ENCODE data around the gene PKP3. TPM values are rescaled to one million over a fixed set of nuclear protein-coding genes. Genes with fewer than 3 reads are reported as not detected.
A peak's percentile ranks its signal among the peaks of the same experiment; 100 is the strongest.

The PKP3 gene
- total and polyA plus RNA-seq, 8 donors: 11.0 to 48.6 (median 13.9) TPM

- H3K9me3 ChIP-seq: no peaks in the 10 kb centered on the region
- H3K4me1 ChIP-seq: peaks cover 7 to 21% of the 10 kb centered on the region in 2 donors
- H3K27ac ChIP-seq: peak overlapping the region in 1 of 2 donors; percentile 73
- no peak for TF ChIP-seq CTCF (IDR thresholded peaks at IDR 0.05)
- H3K36me3 ChIP-seq: peaks cover 0 to 12% of the 10 kb centered on the region in 2 donors
- intact Hi-C loops (cut with DNase I): no loop called here
- peak overlapping the region; percentile 41 to 57 for H3K4me3 ChIP-seq
- ATAC-seq (peak; percentile 2), DNase-seq (peak in 2 of 4 donors; percentile 37 to 74)
- H3K27me3 ChIP-seq: no peaks in the 10 kb centered on the region
Observed at GRCh38 chr11:405954-406795, 12.2 kb downstream of the PKP3 start.

GRCh38 chr11:406796-407650, 13.0 kb downstream of the PKP3 start:
- H3K36me3 ChIP-seq: peaks cover 0 to 12% of the 10 kb centered on the region in 2 donors
- ATAC-seq: peak; percentile 70
- peak overlapping the region; percentile 41 to 57 for H3K4me3 ChIP-seq
- intact Hi-C loops (cut with DNase I): no loop called here
- DNase-seq: peak in 3 of 4 donors; percentile 66 to 93 (median 88)
- H3K27ac ChIP-seq: peak overlapping the region; percentile 0 to 73
- peaks cover 7 to 21% of the 10 kb centered on the region in 2 donors for H3K4me1 ChIP-seq
- no peaks in the 10 kb centered on the region for H3K9me3 ChIP-seq
- no peak for TF ChIP-seq CTCF (IDR thresholded peaks at IDR 0.05)
- H3K27me3 ChIP-seq: no peaks in the 10 kb centered on the region

GRCh38 chr11:407651-408123, 13.7 kb downstream of the PKP3 start:
- Histone ChIP-seq H3K9me3 (no peaks in the 10 kb centered on the region), H3K27ac (peak overlapping the region; percentile 0 to 73), H3K27me3 (no peaks in the 10 kb centered on the region), H3K36me3 (peaks cover 0 to 12% of the 10 kb centered on the region in 2 donors), H3K4me3 (peak overlapping the region in 1 of 2 donors; percentile 12), H3K4me1 (peaks cover 8 to 22% of the 10 kb centered on the region in 2 donors)
- DNase-seq (no peak), ATAC-seq (no peak)
- TF ChIP-seq CTCF (IDR thresholded peaks at IDR 0.05): no peak
- intact Hi-C loops (cut with DNase I): no loop called here

GRCh38 chr11:408154-409007, 14.4 kb downstream of the PKP3 start:
- no peak for TF ChIP-seq CTCF (IDR thresholded peaks at IDR 0.05)
- H3K27ac ChIP-seq: no peak overlapping the region

More at GRCh38 chr11:408154-409007, 14.4 kb downstream of the PKP3 start:
- ATAC-seq (no peak), DNase-seq (no peak)
- Histone ChIP-seq H3K27me3 (no peaks in the 10 kb centered on the region), H3K36me3 (peaks cover 0 to 12% of the 10 kb centered on the region in 2 donors), H3K4me3 (no peak overlapping the region), H3K4me1 (peaks cover 14 to 29% of the 10 kb centered on the region in 2 donors), H3K9me3 (no peaks in the 10 kb centered on the region)
- intact Hi-C loops (cut with DNase I): no loop called here
